GM12878 (cell line): ENCODE results near the gene ATP10D. TPM values are rescaled to one million over a fixed set of nuclear protein-coding genes. Genes with fewer than 3 reads are reported as not detected.

Source experiments
- BCL11A ChIP-seq: IDR thresholded peaks from 2 replicates; pipeline ENCODE4 v1.6.1; 2011; ENCODE audit warnings: low read depth, low read length
- BCLAF1 ChIP-seq: fragments of 450-650 bp; IDR thresholded peaks from 2 replicates; pipeline ENCODE4 v1.6.1; 2017; ENCODE audit warnings: antibody characterized with exemption, mild to moderate bottlenecking, moderate library complexity
- BHLHE40 ChIP-seq, 2 experiments: fragments of 450-650 bp in 1 of 2; IDR thresholded peaks; 2 replicates each; pipeline ENCODE4 v1.6.1; 2011 to 2017; ENCODE audit warnings: low read depth in 2 of 2, borderline replicate concordance in 1 of 2, improper control_type of control experiment in 1 of 2, low read length in 1 of 2, mild to moderate bottlenecking in 1 of 2
- DPF2 ChIP-seq: fragments of 450-650 bp; IDR thresholded peaks from 2 replicates; pipeline ENCODE4 v1.6.1; 2017; ENCODE audit warnings: mild to moderate bottlenecking
- EED ChIP-seq: sonication (generic); IDR thresholded peaks from 2 replicates; pipeline ENCODE4 v1.6.1; 2016; ENCODE audit warnings: antibody characterized with exemption, low read depth
- EP300 ChIP-seq, 2 experiments: fragments of 150-350 bp in 1 of 2; IDR thresholded peaks; 2 replicates each; pipeline ENCODE4 v1.6.1; 2011 to 2012; ENCODE audit warnings: low read depth in 2 of 2, low read length in 2 of 2, borderline replicate concordance in 1 of 2, improper control_type of control experiment in 1 of 2, inconsistent platforms in 1 of 2; ENCODE audit not compliant: control insufficient read depth in 1 of 2
- ESRRA ChIP-seq: IDR thresholded peaks from 2 replicates; pipeline ENCODE4 v1.6.1; 2012; ENCODE audit warnings: mild to moderate bottlenecking, low read length, improper control_type of control experiment
- FOXK2 ChIP-seq: fragments of 450-650 bp; IDR thresholded peaks from 2 replicates; pipeline ENCODE4 v1.6.1; 2017; ENCODE audit warnings: mild to moderate bottlenecking, moderate library complexity
- GATAD2B ChIP-seq: fragments of 450-650 bp; conservative IDR thresholded peaks from 2 replicates; pipeline ENCODE4 v1.6.1; 2017; ENCODE audit warnings: low read depth, mild to moderate bottlenecking, moderate library complexity
- HDAC6 ChIP-seq: fragments of 200-600 bp; sonication (generic); IDR thresholded peaks from one replicate; pipeline ENCODE4 v1.8.0; 2017; ENCODE audit warnings: antibody characterized with exemption; ENCODE audit not compliant: unreplicated experiment
- IRF3 ChIP-seq: fragments of 450-650 bp; IDR thresholded peaks from 2 replicates; pipeline ENCODE4 v1.6.1; 2014; ENCODE audit warnings: mild to moderate bottlenecking
- LARP7 ChIP-seq: fragments of 450-650 bp; IDR thresholded peaks from 2 replicates; pipeline ENCODE4 v1.6.1; 2017; ENCODE audit warnings: mild to moderate bottlenecking
- MEF2A ChIP-seq: IDR thresholded peaks from 2 replicates; pipeline ENCODE4 v1.6.1; 2011; ENCODE audit warnings: low read depth, mild to moderate bottlenecking, low read length, moderate library complexity; ENCODE audit not compliant: insufficient read depth
- PBX3 ChIP-seq: IDR thresholded peaks from 2 replicates; pipeline ENCODE4 v1.6.1; 2011; ENCODE audit warnings: mild to moderate bottlenecking, low read depth, low read length, moderate library complexity; ENCODE audit not compliant: insufficient replicate concordance
- PKNOX1 ChIP-seq: fragments of 450-650 bp; IDR thresholded peaks from 2 replicates; pipeline ENCODE4 v1.6.1; 2016; ENCODE audit warnings: mild to moderate bottlenecking
- POU2F2 ChIP-seq: IDR thresholded peaks from 3 replicates; pipeline ENCODE4 v1.6.1; 2011; ENCODE audit warnings: low read depth, mild to moderate bottlenecking, low read length, borderline replicate concordance
- SMAD5 ChIP-seq: IDR thresholded peaks from 2 replicates; pipeline ENCODE4 v1.6.1; 2016; ENCODE audit warnings: antibody characterized with exemption, low read depth
- YY1 ChIP-seq: IDR thresholded peaks from 2 replicates; pipeline ENCODE4 v1.6.1; 2011; ENCODE audit warnings: low read depth, mild to moderate bottlenecking, low read length
- ZNF687 ChIP-seq: fragments of 450-650 bp; IDR thresholded peaks from 2 replicates; pipeline ENCODE4 v1.6.1; 2017; ENCODE audit warnings: mild to moderate bottlenecking, moderate library complexity
- ZSCAN29 ChIP-seq: fragments of 450-650 bp; IDR thresholded peaks from 2 replicates; pipeline ENCODE4 v1.6.1; 2017; ENCODE audit warnings: mild to moderate bottlenecking, moderate library complexity
- polyA plus RNA-seq, 11 experiments: library from polyadenylated mRNA; depleted of rRNA in 4 of 11; unstranded in 6 of 11; stranded (reverse) in 5 of 11; fragments of >200 nt; fragmentation: Nextera tagmentation in 4 of 11; fragmentation: Illumina TruSeq in 1 of 11; extraction: Ambion mirVana in 4 of 11; extraction: Trizol in 1 of 11; gene quantifications; 1 replicate in 1 of 11; 2 replicates in 10 of 11; pipeline versions ENCODE4 v1.2.1 to v1.2.3, GENCODE V29; 2011 to 2016; ENCODE audit warnings: inconsistent platforms in 2 of 11, missing spikeins in 2 of 11, low read depth in 1 of 11
- total RNA-seq, 4 experiments: library from RNA; depleted of rRNA in 3 of 4; stranded (reverse); fragments of >200 nt in 3 of 4; fragmentation: Illumina TruSeq in 1 of 4; extraction: Trizol in 1 of 4; gene quantifications; 2 replicates each; pipeline versions ENCODE4 v1.2.1 to v1.2.3, GENCODE V29; 2013 to 2021

The ATP10D gene
- total and polyA plus RNA-seq, 10 of the 15 experiments (the other 5 are each of a cell fraction or from before 2014, with no cell fraction given), result 10.2 to 50.3 (median 19.1) TPM

GRCh38 chr4:47617607-47618006 is 132.5 kb downstream of the ATP10D start (continued):
- TF ChIP-seq BCL11A, result 0 out of 2 replicates have a peak, but pooled peaks have one; percentile 21
- TF ChIP-seq EP300 (IDR thresholded peaks at IDR 0.05; ENCODE audit: borderline replicate concordance in 1 of 2, control insufficient read depth in 1 of 2, low read depth in 2 of 2, low read length in 2 of 2), result 0 out of 4 replicates have a peak, but pooled peaks of 1 of the 2 experiments have one; percentile 18
- TF ChIP-seq GATAD2B, result no peak
- TF ChIP-seq ESRRA, result no peak
- TF ChIP-seq ZNF687, result no peak
- TF ChIP-seq PKNOX1, result peak; percentile 76
- no peak for TF ChIP-seq ZSCAN29
- peak; percentile 29 for TF ChIP-seq PBX3
- no peak for TF ChIP-seq BCLAF1
- TF ChIP-seq SMAD5, result no peak
- no peak for TF ChIP-seq YY1
- TF ChIP-seq POU2F2, result no peak
- TF ChIP-seq HDAC6, result no peak
- no peak for TF ChIP-seq BHLHE40 (IDR thresholded peaks at IDR 0.05; ENCODE audit: borderline replicate concordance in 1 of 2, low read depth in 2 of 2, low read length in 1 of 2)
- TF ChIP-seq DPF2, result 0 out of 2 replicates have a peak, but pooled peaks have one; percentile 49
- no peak for TF ChIP-seq IRF3
- TF ChIP-seq LARP7, result no peak
- no peak for TF ChIP-seq MEF2A
- TF ChIP-seq FOXK2, result no peak
- TF ChIP-seq EED, result no peak
